NCI-H2227 (cell line): Measurements from ENCODE around the gene CLCNKA.

Experiments
- DNase-seq: peaks from one replicate; lab custom pipeline; 2025; ENCODE audit not compliant: unreplicated experiment; lab: John Stamatoyannopoulos, UW

The CLCNKA gene

DNA sequence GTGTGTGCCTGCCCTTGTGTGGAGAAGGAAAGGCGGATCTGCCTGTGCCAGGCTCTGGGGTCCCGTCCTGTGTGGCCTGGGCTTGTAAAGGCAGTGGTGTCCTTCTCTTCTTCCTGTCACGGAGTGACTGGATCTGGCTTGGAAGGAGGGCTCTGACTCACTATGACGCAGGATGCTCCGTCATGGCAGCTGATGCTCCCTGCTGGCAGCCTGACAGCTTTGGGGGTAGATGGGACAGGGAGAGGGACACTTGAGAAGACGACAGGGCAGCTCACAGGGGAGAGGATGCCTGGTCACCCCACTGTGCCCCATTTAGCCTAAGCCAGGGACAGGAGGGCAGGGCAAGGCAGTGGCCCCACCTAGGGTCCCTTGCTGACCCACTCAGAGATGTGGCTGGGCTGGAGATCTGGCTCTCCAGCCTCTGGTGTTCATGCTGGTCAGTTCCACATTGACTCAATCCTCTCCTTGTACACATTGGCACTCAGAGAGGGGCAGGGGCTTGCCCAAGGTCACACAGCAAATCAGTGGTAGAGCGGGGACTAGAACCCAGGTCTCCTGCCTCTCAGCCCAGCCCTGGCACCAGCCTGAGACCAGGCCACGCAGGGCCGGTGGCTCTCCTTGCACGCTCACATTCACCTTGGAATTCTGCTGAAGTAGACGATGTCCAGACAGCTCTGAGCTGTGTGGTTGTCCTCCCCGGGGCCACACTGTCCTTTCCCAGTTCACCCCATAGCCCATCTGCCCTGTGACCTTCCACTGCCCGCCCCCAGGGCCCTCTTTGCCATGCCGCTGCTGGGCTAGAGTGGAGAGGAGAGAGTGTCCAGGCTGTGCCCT, 54.4 kb downstream of the CLCNKA start:
- DNase-seq = no peak

DNA sequence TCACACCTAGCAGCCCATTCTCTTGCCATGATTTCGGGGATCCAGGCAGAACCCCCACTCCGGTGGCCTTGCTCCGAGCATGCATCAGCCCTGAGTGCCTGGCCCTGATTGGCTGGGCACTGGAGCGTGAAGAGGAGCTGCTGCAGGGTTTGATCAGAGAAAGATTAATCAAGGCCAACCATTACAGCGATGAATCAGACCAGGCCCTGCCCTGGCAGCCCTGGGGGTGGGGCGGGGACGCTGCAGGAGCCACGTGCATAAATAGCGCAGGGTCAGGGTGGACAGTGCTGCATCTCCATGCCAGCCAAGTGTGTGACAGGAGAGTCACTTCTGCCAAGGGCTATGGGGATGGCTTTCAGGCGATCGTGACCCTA, 55.0 kb downstream of the CLCNKA start:
- DNase-seq = no peak

DNA sequence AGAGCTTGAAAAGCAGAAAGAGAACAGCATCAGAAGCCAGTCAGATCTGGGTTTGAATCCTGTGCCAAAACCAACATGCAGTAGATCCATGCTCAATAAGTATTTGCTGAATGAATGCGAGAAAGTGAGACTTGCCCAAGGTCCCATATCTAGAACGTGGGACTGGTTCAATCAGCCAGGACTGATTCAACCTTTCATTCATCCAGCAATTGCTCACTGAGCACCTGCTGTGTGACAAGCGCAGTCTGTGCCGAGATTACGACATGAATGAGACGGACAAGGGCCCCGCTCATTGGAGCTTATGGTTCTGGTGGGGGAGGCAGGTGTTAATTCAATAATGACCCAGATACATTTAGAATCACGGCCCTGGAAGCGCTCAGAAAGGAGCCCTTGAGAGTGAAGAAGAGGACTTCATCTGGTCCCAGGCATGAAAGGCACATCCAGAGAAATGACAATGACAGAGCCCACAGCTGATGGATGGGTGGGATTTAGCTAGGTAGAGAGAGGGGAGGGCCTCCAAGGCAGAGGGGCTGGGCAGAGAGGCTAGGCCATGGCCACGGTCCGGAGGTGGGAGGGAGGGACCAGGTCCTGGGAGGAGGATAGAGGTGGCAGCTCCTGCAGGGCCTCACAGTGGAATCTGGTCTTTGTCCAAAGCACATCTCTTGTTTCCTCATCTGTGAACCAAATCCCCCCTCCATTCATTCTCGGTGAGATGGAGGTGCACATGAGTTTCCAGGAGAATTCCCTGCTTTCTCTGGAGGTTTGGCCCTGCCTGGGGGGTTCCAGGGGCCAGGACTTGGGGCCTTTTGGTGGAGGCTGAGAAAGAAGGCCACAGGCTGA, 55.8 kb downstream of the CLCNKA start:
- DNase-seq = no peak

DNA sequence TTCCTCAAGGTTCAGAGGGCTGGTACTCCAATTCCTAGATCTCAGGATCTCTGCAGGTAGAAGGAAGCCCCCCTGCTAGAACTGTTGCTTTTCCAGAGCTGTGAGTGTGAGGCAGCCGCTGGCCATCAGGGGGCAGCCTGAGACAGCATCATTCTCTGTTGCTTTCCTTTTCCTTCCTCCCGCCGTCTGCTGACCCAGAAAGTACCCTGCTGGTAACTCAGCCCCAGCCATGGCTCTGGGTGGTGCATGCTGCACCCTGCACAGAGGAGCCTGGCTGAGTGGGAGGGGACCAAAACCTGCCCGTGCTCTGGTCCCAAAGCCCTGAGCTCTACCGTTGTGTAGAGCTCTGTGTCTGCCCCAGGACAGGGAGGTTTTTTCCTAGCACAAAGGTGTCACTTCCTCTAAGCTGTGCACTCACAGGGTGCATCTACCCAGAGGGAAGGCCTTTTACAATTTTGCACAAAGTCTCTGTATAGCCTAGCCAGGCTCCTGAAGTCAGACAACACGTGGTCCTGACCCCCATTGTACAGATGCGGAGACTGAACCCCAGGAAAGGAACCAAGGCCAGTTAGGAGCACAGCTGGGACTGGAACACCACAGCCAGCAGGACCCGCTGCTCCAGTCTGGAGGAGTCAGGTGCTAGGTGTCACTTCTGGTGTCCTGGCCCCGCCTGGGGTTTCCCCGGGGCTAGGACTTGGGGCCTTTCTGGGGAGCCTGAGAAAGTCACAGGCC, 57.3 kb downstream of the CLCNKA start:
- DNase-seq = peak; percentile 79

DNA sequence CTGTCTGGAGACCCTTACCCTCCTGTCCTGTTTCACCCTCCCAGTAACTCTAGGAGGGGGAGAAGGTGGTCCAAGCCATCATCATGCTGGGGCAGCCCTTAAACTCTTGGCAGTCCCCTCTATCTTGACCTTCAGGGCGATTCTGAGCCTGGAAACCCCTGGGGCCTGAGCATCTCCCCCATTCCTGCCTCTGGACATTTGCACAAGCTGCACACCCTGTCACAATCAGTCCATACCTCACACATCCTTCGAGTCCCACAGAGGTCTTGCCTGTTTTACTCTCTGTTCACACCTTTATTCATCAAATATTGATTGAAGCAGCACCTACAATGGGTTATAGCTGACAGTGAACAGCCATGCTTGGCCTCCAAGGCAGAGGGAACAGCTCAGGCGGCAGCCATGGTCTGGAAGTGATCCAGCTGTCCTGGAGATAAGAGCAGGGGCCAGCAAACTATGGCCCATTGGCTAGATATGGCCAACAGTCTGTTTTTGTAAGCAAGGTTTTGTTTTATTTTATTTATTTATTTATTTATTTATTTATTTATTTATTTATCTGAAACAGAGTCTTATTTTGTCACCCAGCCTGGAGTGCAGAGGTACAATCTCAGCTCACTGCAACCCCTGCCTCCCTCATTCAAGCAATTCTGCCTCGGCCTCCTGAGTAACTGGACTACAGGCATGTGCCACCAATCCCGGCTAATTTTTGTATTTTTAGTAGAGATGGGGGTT, 58.8 kb downstream of the CLCNKA start:
- DNase-seq = no peak

DNA sequence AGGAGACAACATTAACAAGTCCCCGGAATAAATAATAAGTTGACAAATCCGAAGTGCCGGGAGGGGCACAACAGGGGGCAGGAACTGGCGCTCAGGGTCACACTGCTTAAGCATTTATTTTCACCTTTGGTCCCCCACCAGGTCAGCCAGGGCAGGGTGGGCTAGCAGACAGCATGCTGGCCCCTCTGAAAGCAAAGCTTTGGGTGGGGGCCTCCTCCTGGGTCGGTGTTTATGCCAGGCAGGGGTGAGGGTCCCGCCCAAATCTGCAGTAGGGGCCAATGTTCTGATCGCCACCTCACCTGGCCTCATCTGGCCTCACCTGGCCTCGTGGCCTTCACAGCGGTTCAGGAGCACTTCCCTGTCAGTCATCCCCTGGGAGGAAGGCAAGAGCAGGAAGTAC, 59.8 kb downstream of the CLCNKA start:
- no peak for DNase-seq

DNA sequence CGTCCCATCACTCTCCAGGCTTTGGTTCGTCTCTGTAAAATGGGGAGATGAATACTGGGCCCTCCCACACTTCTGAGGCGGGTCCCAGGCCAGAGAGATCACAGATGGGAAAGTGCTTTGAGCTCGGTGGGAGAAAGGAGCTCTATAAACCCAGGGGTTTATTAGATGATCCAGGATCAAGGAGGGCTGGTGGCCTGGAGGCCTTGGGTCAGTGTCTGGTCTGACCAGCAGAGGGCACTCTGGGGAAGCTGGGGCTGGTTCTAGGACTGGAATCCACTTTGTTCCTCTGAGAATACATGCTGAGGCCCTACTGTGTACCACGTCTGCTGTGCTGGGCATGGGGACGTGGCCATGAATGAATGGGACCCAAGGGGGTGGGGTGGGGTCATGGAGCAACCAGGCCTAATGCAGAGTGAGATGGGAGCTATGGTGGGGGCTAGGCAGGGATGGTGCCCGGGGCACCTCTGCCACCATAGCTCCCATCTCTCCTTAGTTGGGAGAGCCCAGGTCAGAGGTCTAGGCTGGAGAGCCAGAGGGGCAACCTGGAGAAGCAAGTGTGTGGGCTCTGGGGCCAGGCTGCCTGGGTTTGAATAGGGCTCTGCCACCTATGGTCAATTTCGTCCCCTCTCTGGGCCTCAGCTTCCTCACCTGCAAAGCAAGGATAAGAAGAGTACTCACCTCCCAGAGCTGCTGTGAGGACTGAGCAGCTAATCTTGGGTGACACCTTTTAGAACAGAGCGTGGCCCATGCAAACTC, 60.6 kb downstream of the CLCNKA start:
- DNase-seq = peak; percentile 65

DNA sequence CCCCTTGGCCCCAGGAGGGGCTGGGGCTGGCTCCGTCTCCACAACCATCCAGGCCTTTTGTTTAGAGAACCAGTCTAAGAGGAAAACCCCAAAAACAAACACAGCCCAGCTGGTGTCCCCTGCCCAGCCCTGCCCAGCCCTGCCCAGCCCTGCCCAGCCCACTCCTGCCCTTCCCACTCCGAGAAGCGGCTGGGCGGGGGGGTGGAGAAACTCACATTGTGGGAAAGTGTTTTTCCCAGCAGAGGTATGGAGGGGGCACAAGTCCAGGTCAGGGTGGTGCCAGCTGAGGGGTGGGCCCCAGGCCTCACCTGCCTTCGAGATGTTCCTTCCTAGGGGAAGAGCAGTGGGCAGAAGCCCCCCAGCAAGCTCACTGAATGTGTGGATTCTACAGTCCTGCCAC, 61.6 kb downstream of the CLCNKA start:
- no peak for DNase-seq
